ENCODE measurements around the gene POLDIP2. TPM values are rescaled to one million over a fixed set of nuclear protein-coding genes. Genes with fewer than 3 reads are reported as not detected.
A peak's percentile ranks its signal among the peaks of the same experiment; 100 is the strongest.

POLDIP2 gene
- total and polyA plus RNA-seq, 2 of the 13 experiments (the other 11 are each of a cell fraction or from before 2014, with no cell fraction given): 85.9 to 114 TPM

DNA sequence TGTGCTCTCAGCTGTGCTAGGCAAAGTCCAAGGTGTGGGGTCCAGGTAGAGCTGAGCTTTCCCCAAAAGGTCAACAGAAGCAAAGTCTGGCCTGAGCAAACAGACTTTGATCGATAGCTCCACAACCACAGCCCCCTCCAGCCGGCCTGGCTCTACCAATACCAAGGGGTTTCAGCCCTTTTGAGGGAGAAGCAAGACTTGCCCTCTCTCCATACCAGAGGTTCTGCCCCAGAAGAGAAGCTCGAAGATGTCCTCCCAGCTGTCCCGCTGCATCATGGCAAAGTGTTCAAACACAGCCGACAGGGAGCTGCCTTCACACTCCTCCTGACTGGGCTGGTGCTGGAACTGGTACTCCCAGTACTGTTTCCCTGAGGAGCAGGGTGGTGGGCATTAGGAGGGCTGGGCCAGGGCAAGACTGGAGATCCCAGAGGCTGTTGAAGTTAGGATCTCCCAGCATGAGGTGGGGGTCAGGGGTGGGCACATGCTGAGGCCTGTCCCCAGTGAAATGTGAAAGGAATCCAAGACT is 11.0 kb upstream of the POLDIP2 start (continued):
- TF ChIP-seq, protein P1, sequence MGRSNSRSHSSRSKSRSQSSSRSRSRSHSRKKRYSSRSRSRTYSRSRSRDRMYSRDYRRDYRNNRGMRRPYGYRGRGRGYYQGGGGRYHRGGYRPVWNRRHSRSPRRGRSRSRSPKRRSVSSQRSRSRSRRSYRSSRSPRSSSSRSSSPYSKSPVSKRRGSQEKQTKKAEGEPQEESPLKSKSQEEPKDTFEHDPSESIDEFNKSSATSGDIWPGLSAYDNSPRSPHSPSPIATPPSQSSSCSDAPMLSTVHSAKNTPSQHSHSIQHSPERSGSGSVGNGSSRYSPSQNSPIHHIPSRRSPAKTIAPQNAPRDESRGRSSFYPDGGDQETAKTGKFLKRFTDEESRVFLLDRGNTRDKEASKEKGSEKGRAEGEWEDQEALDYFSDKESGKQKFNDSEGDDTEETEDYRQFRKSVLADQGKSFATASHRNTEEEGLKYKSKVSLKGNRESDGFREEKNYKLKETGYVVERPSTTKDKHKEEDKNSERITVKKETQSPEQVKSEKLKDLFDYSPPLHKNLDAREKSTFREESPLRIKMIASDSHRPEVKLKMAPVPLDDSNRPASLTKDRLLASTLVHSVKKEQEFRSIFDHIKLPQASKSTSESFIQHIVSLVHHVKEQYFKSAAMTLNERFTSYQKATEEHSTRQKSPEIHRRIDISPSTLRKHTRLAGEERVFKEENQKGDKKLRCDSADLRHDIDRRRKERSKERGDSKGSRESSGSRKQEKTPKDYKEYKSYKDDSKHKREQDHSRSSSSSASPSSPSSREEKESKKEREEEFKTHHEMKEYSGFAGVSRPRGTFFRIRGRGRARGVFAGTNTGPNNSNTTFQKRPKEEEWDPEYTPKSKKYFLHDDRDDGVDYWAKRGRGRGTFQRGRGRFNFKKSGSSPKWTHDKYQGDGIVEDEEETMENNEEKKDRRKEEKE (IDR thresholded peaks at IDR 0.05): no peak
- TF ChIP-seq CCDC6 (CRISPR knock-in tag; IDR thresholded peaks at IDR 0.05) (0 out of 2 replicates have a peak, but pooled peaks have one; percentile 32), SPEN (CRISPR knock-in tag; IDR thresholded peaks at IDR 0.05; ENCODE audit: low read depth) (peak; percentile 77), KMT2B (CRISPR knock-in tag; IDR thresholded peaks at IDR 0.05) (no peak), WIZ (CRISPR knock-in tag; IDR thresholded peaks at IDR 0.05) (no peak), ETV5 (CRISPR knock-in tag; IDR thresholded peaks at IDR 0.05; ENCODE audit: borderline replicate concordance) (peak; percentile 71; the same call in 1 of the 2 replicates), ZNF326 (CRISPR knock-in tag; IDR thresholded peaks at IDR 0.05; ENCODE audit: borderline replicate concordance) (no peak), ELF3 (CRISPR knock-in tag; IDR thresholded peaks at IDR 0.05) (peak; percentile 66), PAX8 (CRISPR knock-in tag; IDR thresholded peaks at IDR 0.05; ENCODE audit: borderline replicate concordance) (no peak), SMYD3 (CRISPR knock-in tag; IDR thresholded peaks at IDR 0.05) (no peak), ZNF816 (CRISPR knock-in tag; IDR thresholded peaks at IDR 0.05; ENCODE audit: borderline replicate concordance) (no peak)
- TF ChIP-seq, protein P2, sequence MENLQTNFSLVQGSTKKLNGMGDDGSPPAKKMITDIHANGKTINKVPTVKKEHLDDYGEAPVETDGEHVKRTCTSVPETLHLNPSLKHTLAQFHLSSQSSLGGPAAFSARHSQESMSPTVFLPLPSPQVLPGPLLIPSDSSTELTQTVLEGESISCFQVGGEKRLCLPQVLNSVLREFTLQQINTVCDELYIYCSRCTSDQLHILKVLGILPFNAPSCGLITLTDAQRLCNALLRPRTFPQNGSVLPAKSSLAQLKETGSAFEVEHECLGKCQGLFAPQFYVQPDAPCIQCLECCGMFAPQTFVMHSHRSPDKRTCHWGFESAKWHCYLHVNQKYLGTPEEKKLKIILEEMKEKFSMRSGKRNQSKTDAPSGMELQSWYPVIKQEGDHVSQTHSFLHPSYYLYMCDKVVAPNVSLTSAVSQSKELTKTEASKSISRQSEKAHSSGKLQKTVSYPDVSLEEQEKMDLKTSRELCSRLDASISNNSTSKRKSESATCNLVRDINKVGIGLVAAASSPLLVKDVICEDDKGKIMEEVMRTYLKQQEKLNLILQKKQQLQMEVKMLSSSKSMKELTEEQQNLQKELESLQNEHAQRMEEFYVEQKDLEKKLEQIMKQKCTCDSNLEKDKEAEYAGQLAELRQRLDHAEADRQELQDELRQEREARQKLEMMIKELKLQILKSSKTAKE (CRISPR knock-in tag; IDR thresholded peaks at IDR 0.05; ENCODE audit: borderline replicate concordance): peak; percentile 93
- TF ChIP-seq, protein P3, sequence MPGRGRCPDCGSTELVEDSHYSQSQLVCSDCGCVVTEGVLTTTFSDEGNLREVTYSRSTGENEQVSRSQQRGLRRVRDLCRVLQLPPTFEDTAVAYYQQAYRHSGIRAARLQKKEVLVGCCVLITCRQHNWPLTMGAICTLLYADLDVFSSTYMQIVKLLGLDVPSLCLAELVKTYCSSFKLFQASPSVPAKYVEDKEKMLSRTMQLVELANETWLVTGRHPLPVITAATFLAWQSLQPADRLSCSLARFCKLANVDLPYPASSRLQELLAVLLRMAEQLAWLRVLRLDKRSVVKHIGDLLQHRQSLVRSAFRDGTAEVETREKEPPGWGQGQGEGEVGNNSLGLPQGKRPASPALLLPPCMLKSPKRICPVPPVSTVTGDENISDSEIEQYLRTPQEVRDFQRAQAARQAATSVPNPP (CRISPR knock-in tag; IDR thresholded peaks at IDR 0.05): no peak
- TF ChIP-seq, protein P4, sequence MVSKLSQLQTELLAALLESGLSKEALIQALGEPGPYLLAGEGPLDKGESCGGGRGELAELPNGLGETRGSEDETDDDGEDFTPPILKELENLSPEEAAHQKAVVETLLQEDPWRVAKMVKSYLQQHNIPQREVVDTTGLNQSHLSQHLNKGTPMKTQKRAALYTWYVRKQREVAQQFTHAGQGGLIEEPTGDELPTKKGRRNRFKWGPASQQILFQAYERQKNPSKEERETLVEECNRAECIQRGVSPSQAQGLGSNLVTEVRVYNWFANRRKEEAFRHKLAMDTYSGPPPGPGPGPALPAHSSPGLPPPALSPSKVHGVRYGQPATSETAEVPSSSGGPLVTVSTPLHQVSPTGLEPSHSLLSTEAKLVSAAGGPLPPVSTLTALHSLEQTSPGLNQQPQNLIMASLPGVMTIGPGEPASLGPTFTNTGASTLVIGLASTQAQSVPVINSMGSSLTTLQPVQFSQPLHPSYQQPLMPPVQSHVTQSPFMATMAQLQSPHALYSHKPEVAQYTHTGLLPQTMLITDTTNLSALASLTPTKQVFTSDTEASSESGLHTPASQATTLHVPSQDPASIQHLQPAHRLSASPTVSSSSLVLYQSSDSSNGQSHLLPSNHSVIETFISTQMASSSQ (IDR thresholded peaks at IDR 0.05; ENCODE audit: low read depth): peak; percentile 52
- TF ChIP-seq, protein P4 (CRISPR knock-in tag; IDR thresholded peaks at IDR 0.05; ENCODE audit: borderline replicate concordance): peak; percentile 82; the same call in 1 of the 2 replicates
